ENCODE data around the gene FBXL13.

GRCh38 chr7:102892631-102893278 lies 181.8 kb downstream of the FBXL13 start:
- no peak for TF ChIP-seq POLR2A (IDR thresholded peaks at IDR 0.05)
- TF ChIP-seq CTCF (IDR thresholded peaks at IDR 0.05): no peak
